ENCODE results near the gene SORCS2.

GRCh38 chr4:7416745-7417432, 224.6 kb downstream of the SORCS2 start:
- TF ChIP-seq RAD21 (IDR thresholded peaks at IDR 0.05; ENCODE audit: low read depth) (no peak), MAX (IDR thresholded peaks at IDR 0.05) (no peak), FOXM1 (IDR thresholded peaks at IDR 0.05; ENCODE audit: borderline replicate concordance, low read depth) (no peak), EP300 (IDR thresholded peaks at IDR 0.05; ENCODE audit: borderline replicate concordance) (no peak), TAF1 (IDR thresholded peaks at IDR 0.05; ENCODE audit: low read depth) (no peak), REST (IDR thresholded peaks at IDR 0.05; ENCODE audit: low read depth) (no peak), TEAD4 (IDR thresholded peaks at IDR 0.05) (no peak), CREB1 (IDR thresholded peaks at IDR 0.05; ENCODE audit: low read depth) (no peak), EGR1 (IDR thresholded peaks at IDR 0.05) (no peak), YY1 (IDR thresholded peaks at IDR 0.05; ENCODE audit: low read depth) (no peak), NFIC (IDR thresholded peaks at IDR 0.05) (no peak), CEBPB (IDR thresholded peaks at IDR 0.05) (no peak), TCF12 (IDR thresholded peaks at IDR 0.05; ENCODE audit: low read depth) (no peak)
- TF ChIP-seq, protein P1, sequence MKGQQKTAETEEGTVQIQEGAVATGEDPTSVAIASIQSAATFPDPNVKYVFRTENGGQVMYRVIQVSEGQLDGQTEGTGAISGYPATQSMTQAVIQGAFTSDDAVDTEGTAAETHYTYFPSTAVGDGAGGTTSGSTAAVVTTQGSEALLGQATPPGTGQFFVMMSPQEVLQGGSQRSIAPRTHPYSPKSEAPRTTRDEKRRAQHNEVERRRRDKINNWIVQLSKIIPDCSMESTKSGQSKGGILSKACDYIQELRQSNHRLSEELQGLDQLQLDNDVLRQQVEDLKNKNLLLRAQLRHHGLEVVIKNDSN (IDR thresholded peaks at IDR 0.05) = no peak

Measured in Ishikawa (cell line).